Hepatocyte (in vitro differentiated cells): ENCODE results near the gene MPI. TPM values are rescaled to one million over a fixed set of nuclear protein-coding genes. Genes with fewer than 3 reads are reported as not detected.
"Not testable (repeated sequence)": the region's sequence is repeated elsewhere in the genome, so short reads cannot be mapped to it uniquely, and the experiment has no call there.

ENCODE experiments used
- DNase-seq: peaks from one replicate; pipeline ENCODE4 v3.0.0-alpha.2; 2016; ENCODE audit warnings: low spot score
- H2AFZ ChIP-seq: fragments of 200-600 bp; sonication (generic); 2 replicates; pipeline ENCODE4 v1.6.0; 2016; ENCODE audit warnings: antibody characterized with exemption, mild to moderate bottlenecking
- H3K27ac ChIP-seq: fragments of 200-600 bp; sonication (generic); 2 replicates; pipeline ENCODE4 v1.5.1; 2016; ENCODE audit warnings: mild to moderate bottlenecking
- H3K27me3 ChIP-seq: fragments of 200-600 bp; sonication (generic); 2 replicates; pipeline ENCODE4 v1.6.1; 2016
- H3K36me3 ChIP-seq: fragments of 200-600 bp; sonication (generic); replicated peaks from 2 replicates; pipeline ENCODE4 v1.5.1; 2016; ENCODE audit warnings: low read depth; ENCODE audit not compliant: insufficient read depth
- H3K4me1 ChIP-seq: fragments of 200-600 bp; sonication (generic); 2 replicates; pipeline ENCODE4 v1.5.1; 2016; ENCODE audit warnings: mild to moderate bottlenecking, moderate library complexity; ENCODE audit not compliant: insufficient read depth
- H3K4me2 ChIP-seq: fragments of 200-600 bp; sonication (generic); 2 replicates; pipeline ENCODE4 v1.6.0; 2016
- H3K4me3 ChIP-seq: fragments of 200-600 bp; sonication (generic); 2 replicates; pipeline ENCODE4 v1.5.1; 2016; ENCODE audit warnings: mild to moderate bottlenecking
- H3K79me2 ChIP-seq: fragments of 200-600 bp; sonication (generic); 2 replicates; pipeline ENCODE4 v1.6.0; 2017; ENCODE audit warnings: mild to moderate bottlenecking
- H3K9me2 ChIP-seq: fragments of 200-600 bp; sonication (generic); replicated peaks from 2 replicates; pipeline ENCODE4 v1.6.0; 2017; ENCODE audit warnings: mild to moderate bottlenecking; ENCODE audit not compliant: insufficient read depth
- H3K9me3 ChIP-seq: fragments of 200-600 bp; sonication (generic); 2 replicates; pipeline ENCODE4 v1.5.1; 2016; ENCODE audit warnings: low read depth, mild to moderate bottlenecking
- H4K20me1 ChIP-seq: fragments of 200-600 bp; sonication (generic); 2 replicates; pipeline ENCODE4 v1.6.0; 2016; ENCODE audit warnings: mild to moderate bottlenecking; ENCODE audit not compliant: insufficient read depth, poor library complexity, severe bottlenecking
- EZH2 ChIP-seq: fragments of 200-600 bp; sonication (generic); IDR thresholded peaks from 2 replicates; pipeline ENCODE4 v1.6.1; 2016; ENCODE audit warnings: antibody characterized with exemption, mild to moderate bottlenecking, borderline replicate concordance
- EZH2phosphoT487 ChIP-seq: fragments of 200-600 bp; sonication (generic); IDR thresholded peaks from one replicate; pipeline ENCODE4 v1.6.1; 2018; ENCODE audit warnings: antibody characterized with exemption, mild to moderate bottlenecking, low read depth, moderate library complexity; ENCODE audit not compliant: unreplicated experiment, severe bottlenecking
- WGBS: methylation state at CpG from one replicate; pipeline ENCODE4 v1.1.6; 2016; ENCODE audit warnings: low lambda C conversion rate; ENCODE audit errors: missing lambda C conversion rate; 5-methylcytosine and 5-hydroxymethylcytosine counted together
- polyA plus RNA-seq: library from polyadenylated mRNA; unstranded; fragments of >200 nt; fragmentation: Nextera tagmentation; extraction: Ambion mirVana; gene quantifications from 2 replicates; pipeline ENCODE4 v1.2.1, GENCODE V29; 2016
- total RNA-seq: library from RNA; depleted of rRNA; stranded (reverse); fragments of >200 nt; gene quantifications from 2 replicates; pipeline ENCODE4 v1.2.3, GENCODE V29; 2014
- TF ChIP-seq, protein P1 (sequence below): fragments of 200-600 bp; sonication (generic); IDR thresholded peaks from 2 replicates; pipeline ENCODE4 v1.5.1; 2016; ENCODE audit warnings: antibody characterized with exemption, mild to moderate bottlenecking; ENCODE audit not compliant: poor library complexity

The MPI gene
- total and polyA plus RNA-seq, 2 experiments from 2014 or later: 32.8 to 41.1 TPM

DNA sequence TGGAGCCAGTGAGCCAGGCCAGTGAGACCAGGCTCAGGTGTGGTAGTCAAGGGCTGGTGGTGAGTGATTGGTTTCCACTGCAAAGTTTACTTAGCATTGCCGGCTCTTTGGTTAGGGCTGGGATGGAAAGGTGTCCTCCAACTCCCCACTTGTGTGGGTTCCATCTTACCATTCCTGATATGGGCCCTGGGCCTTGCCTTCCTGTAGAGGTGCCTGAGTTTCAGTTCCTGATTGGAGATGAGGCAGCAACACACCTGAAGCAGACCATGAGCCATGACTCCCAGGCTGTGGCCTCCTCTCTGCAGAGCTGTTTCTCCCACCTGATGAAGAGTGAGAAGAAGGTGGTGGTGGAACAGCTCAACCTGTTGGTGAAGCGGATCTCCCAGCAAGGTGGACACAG is 3.1 kb downstream of the MPI start:
- H4K20me1 ChIP-seq: no peaks in the 10 kb centered on the region
- H3K27ac ChIP-seq: no peak overlapping the region
- H3K9me2 ChIP-seq: no peaks in the 10 kb centered on the region
- H3K36me3 ChIP-seq: no peaks in the 10 kb centered on the region
- WGBS: 100% methylated on average over 2 of the region's 2 CpGs
- no peak for DNase-seq
- peaks cover 9% of the 10 kb centered on the region for H3K4me1 ChIP-seq
- TF ChIP-seq, protein P1, sequence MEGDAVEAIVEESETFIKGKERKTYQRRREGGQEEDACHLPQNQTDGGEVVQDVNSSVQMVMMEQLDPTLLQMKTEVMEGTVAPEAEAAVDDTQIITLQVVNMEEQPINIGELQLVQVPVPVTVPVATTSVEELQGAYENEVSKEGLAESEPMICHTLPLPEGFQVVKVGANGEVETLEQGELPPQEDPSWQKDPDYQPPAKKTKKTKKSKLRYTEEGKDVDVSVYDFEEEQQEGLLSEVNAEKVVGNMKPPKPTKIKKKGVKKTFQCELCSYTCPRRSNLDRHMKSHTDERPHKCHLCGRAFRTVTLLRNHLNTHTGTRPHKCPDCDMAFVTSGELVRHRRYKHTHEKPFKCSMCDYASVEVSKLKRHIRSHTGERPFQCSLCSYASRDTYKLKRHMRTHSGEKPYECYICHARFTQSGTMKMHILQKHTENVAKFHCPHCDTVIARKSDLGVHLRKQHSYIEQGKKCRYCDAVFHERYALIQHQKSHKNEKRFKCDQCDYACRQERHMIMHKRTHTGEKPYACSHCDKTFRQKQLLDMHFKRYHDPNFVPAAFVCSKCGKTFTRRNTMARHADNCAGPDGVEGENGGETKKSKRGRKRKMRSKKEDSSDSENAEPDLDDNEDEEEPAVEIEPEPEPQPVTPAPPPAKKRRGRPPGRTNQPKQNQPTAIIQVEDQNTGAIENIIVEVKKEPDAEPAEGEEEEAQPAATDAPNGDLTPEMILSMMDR: no peak
- TF ChIP-seq EZH2 (no peak), EZH2phosphoT487 (no peak)
- H3K9me3 ChIP-seq: no peaks in the 10 kb centered on the region
- no peak overlapping the region for H3K4me3 ChIP-seq
- H2AFZ ChIP-seq: no peak overlapping the region
- H3K4me2 ChIP-seq: no peak overlapping the region
- H3K27me3 ChIP-seq: no peaks in the 10 kb centered on the region
- H3K79me2 ChIP-seq: peaks cover 6% of the 10 kb centered on the region

- Histone ChIP-seq H3K9me2 (no peaks in the 10 kb centered on the region), H2AFZ (no peak overlapping the region), H3K4me3 (no peak overlapping the region), H3K27ac (no peak overlapping the region), H4K20me1 (no peaks in the 10 kb centered on the region), H3K79me2 (peaks cover 6% of the 10 kb centered on the region), H3K4me1 (peaks cover 9% of the 10 kb centered on the region), H3K4me2 (no peak overlapping the region), H3K9me3 (no peaks in the 10 kb centered on the region), H3K27me3 (no peaks in the 10 kb centered on the region), H3K36me3 (no peaks in the 10 kb centered on the region)
- DNase-seq: no peak
- TF ChIP-seq, protein P1: no peak
- TF ChIP-seq EZH2phosphoT487 (no peak), EZH2 (no peak)
- 97% methylated on average over 3 of the region's 3 CpGs for WGBS
These were observed 3.8 kb downstream of the MPI start for GRCh38 chr15:74893627-74894026.

DNA sequence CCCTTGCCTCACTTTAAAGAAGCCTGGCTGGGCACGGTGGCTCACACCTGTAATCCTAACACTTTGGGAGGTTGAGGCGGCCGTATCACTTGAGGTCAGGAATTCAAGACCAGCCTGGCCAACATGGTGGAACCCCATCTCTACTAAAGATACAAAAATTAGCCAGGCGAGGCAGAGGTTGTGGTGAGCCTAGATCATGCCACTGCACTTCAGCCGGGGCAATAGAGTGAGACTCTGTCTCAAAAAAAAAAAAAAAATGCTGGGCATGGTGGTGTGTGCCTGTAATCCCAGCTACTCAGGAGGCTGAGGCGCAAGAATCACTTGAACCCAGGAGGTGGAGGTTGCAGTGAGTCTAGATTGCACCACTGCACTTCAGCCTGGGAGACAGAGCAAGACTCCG is 4.5 kb downstream of the MPI start:
- not testable (repeated sequence) for H3K9me2 ChIP-seq, H3K9me3 ChIP-seq, H3K27me3 ChIP-seq, H2AFZ ChIP-seq, H4K20me1 ChIP-seq, H3K79me2 ChIP-seq, H3K4me2 ChIP-seq, H3K4me3 ChIP-seq, DNase-seq, H3K4me1 ChIP-seq, H3K36me3 ChIP-seq, H3K27ac ChIP-seq
- WGBS: 93% methylated on average over 6 of the region's 7 CpGs

DNA sequence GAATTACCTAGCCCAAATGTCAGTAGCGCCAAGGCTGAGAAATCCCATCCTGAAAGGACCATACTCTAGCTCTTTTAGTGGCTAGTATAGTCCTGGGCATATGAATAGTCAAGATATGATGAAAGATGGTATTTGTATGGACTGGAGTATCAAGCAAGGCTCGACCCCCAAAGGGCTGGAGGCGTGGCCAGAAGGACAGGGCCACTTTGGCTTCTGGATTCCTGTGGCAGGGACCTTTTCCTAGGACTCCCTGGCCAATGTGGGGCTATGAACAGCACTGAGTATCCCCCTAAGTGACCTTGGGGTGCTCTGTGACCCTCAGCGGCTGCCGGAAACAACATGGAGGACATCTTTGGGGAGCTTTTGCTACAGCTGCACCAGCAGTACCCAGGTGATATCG is 6.0 kb downstream of the MPI start:
- Histone ChIP-seq H3K27me3 (no peaks in the 10 kb centered on the region), H2AFZ (no peak overlapping the region), H3K79me2 (peaks cover 3% of the 10 kb centered on the region), H3K36me3 (no peaks in the 10 kb centered on the region), H3K9me2 (no peaks in the 10 kb centered on the region), H3K4me1 (no peaks in the 10 kb centered on the region), H3K4me2 (no peak overlapping the region), H3K9me3 (no peaks in the 10 kb centered on the region), H3K4me3 (no peak overlapping the region), H4K20me1 (no peaks in the 10 kb centered on the region), H3K27ac (no peak overlapping the region)
- 98% methylated on average over 6 of the region's 6 CpGs for WGBS
- no peak for DNase-seq
- TF ChIP-seq EZH2 (no peak), EZH2phosphoT487 (no peak)
- TF ChIP-seq, protein P1: no peak
